ENCODE data around the gene FBXW12. TPM values are rescaled to one million over a fixed set of nuclear protein-coding genes. Genes with fewer than 3 reads are reported as not detected.

Gene FBXW12
- total RNA-seq, 1 experiment from 2014 or later, result 2.0 TPM

DNA sequence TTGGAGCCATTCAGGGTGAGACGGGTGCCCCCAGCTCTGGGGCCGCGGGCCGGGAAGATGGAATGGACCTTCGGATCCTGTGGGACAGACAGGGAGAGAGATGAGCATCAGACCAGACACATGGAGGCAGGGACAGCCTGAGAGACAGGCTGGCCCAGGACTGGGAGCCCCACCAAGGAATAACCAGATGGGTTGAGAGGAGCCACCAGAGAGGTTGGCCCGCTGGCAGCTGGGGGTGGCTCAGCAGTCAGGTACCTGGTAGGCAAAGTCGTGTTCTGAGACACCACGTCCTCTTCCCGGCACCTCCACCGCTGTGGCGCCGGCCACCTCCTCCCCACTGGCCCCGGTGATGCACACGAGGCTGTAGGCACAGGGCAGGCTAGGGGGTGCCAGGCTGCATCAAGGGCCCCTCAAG, 44.1 kb downstream of the FBXW12 start:
- ChIA-PET POLR2A (no interaction called here), CTCF (interaction anchor here (1.6 to 18.3 kb wide), 3 partner anchors 15 to 20 kb away, joined by 9 to 218 read pairs (median 14); no protein-coding TSS in a partner anchor)
- Mint-ChIP-seq H3K36me3 (peaks cover 47% of the 10 kb centered on the region), H3K27ac (no peak overlapping the region), H3K4me1 (no peaks in the 10 kb centered on the region), H3K27me3 (ENCODE audit: low read depth) (no peaks in the 10 kb centered on the region), H3K4me3 (no peak overlapping the region), H3K9me3 (no peaks in the 10 kb centered on the region)
- no peak for DNase-seq (ENCODE audit: low spot score)
- ATAC-seq, result no peak
- TF ChIP-seq, protein P1, sequence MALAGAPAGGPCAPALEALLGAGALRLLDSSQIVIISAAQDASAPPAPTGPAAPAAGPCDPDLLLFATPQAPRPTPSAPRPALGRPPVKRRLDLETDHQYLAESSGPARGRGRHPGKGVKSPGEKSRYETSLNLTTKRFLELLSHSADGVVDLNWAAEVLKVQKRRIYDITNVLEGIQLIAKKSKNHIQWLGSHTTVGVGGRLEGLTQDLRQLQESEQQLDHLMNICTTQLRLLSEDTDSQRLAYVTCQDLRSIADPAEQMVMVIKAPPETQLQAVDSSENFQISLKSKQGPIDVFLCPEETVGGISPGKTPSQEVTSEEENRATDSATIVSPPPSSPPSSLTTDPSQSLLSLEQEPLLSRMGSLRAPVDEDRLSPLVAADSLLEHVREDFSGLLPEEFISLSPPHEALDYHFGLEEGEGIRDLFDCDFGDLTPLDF (CRISPR knock-in tag; IDR thresholded peaks at IDR 0.05), result no peak
- TF ChIP-seq TEAD1 (CRISPR knock-in tag; IDR thresholded peaks at IDR 0.05), result no peak

DNA sequence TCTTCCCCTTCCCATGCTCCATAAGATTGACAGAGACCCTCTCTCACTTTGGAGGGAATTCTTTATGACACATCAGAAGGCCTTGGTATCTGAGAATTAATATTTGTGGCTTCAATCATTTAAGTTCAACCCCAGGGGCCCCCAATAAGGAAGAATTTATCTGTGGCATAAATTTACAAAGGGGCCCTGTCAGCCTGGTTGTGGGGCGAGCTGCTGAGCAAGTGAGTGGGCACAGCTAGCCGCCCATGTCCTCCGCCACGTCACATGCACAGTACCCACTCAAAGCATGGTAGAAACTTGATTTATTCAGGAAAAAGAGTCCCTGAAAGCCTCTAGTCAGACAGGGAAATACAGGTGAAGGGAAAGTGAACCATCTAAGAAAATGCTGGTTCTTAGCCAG, 44.5 kb downstream of the FBXW12 start:
- Mint-ChIP-seq H3K4me1 (no peaks in the 10 kb centered on the region), H3K9me3 (no peaks in the 10 kb centered on the region), H3K27ac (no peak overlapping the region), H3K4me3 (no peak overlapping the region), H3K27me3 (ENCODE audit: low read depth) (no peaks in the 10 kb centered on the region), H3K36me3 (peaks cover 44% of the 10 kb centered on the region)
- POLR2A ChIA-PET, result no interaction called here
- TF ChIP-seq ZNF317 (CRISPR knock-in tag; IDR thresholded peaks at IDR 0.05; ENCODE audit: borderline replicate concordance, low read depth), result no peak
- TF ChIP-seq, protein P2, sequence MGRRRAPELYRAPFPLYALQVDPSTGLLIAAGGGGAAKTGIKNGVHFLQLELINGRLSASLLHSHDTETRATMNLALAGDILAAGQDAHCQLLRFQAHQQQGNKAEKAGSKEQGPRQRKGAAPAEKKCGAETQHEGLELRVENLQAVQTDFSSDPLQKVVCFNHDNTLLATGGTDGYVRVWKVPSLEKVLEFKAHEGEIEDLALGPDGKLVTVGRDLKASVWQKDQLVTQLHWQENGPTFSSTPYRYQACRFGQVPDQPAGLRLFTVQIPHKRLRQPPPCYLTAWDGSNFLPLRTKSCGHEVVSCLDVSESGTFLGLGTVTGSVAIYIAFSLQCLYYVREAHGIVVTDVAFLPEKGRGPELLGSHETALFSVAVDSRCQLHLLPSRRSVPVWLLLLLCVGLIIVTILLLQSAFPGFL (CRISPR knock-in tag; IDR thresholded peaks at IDR 0.05; ENCODE audit: borderline replicate concordance), result no peak
- TF ChIP-seq GABPB1 (CRISPR knock-in tag; IDR thresholded peaks at IDR 0.05), result no peak
- TF ChIP-seq, protein P3, sequence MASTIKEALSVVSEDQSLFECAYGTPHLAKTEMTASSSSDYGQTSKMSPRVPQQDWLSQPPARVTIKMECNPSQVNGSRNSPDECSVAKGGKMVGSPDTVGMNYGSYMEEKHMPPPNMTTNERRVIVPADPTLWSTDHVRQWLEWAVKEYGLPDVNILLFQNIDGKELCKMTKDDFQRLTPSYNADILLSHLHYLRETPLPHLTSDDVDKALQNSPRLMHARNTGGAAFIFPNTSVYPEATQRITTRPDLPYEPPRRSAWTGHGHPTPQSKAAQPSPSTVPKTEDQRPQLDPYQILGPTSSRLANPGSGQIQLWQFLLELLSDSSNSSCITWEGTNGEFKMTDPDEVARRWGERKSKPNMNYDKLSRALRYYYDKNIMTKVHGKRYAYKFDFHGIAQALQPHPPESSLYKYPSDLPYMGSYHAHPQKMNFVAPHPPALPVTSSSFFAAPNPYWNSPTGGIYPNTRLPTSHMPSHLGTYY (CRISPR knock-in tag; IDR thresholded peaks at IDR 0.05), result no peak
- TF ChIP-seq ZNF396 (CRISPR knock-in tag; IDR thresholded peaks at IDR 0.05; ENCODE audit: borderline replicate concordance), result no peak
- TF ChIP-seq, protein P4, sequence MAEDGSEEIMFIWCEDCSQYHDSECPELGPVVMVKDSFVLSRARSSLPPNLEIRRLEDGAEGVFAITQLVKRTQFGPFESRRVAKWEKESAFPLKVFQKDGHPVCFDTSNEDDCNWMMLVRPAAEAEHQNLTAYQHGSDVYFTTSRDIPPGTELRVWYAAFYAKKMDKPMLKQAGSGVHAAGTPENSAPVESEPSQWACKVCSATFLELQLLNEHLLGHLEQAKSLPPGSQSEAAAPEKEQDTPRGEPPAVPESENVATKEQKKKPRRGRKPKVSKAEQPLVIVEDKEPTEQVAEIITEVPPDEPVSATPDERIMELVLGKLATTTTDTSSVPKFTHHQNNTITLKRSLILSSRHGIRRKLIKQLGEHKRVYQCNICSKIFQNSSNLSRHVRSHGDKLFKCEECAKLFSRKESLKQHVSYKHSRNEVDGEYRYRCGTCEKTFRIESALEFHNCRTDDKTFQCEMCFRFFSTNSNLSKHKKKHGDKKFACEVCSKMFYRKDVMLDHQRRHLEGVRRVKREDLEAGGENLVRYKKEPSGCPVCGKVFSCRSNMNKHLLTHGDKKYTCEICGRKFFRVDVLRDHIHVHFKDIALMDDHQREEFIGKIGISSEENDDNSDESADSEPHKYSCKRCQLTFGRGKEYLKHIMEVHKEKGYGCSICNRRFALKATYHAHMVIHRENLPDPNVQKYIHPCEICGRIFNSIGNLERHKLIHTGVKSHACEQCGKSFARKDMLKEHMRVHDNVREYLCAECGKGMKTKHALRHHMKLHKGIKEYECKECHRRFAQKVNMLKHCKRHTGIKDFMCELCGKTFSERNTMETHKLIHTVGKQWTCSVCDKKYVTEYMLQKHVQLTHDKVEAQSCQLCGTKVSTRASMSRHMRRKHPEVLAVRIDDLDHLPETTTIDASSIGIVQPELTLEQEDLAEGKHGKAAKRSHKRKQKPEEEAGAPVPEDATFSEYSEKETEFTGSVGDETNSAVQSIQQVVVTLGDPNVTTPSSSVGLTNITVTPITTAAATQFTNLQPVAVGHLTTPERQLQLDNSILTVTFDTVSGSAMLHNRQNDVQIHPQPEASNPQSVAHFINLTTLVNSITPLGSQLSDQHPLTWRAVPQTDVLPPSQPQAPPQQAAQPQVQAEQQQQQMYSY (CRISPR knock-in tag; IDR thresholded peaks at IDR 0.05), result no peak
- TF ChIP-seq CREB1 (CRISPR knock-in tag; IDR thresholded peaks at IDR 0.05), result no peak
- no peak for TF ChIP-seq ESRRA (CRISPR knock-in tag; IDR thresholded peaks at IDR 0.05; ENCODE audit: borderline replicate concordance)
- TF ChIP-seq NFYB (CRISPR knock-in tag; conservative IDR thresholded peaks at IDR 0.05; ENCODE audit: low read depth), result no peak
- ATAC-seq, result no peak
- CTCF ChIA-PET, result interaction anchor here (1.6 to 18.3 kb wide), 3 partner anchors 16 to 20 kb away, joined by 9 to 218 read pairs (median 14); no protein-coding TSS in a partner anchor
- DNase-seq (ENCODE audit: low spot score), result no peak

DNA sequence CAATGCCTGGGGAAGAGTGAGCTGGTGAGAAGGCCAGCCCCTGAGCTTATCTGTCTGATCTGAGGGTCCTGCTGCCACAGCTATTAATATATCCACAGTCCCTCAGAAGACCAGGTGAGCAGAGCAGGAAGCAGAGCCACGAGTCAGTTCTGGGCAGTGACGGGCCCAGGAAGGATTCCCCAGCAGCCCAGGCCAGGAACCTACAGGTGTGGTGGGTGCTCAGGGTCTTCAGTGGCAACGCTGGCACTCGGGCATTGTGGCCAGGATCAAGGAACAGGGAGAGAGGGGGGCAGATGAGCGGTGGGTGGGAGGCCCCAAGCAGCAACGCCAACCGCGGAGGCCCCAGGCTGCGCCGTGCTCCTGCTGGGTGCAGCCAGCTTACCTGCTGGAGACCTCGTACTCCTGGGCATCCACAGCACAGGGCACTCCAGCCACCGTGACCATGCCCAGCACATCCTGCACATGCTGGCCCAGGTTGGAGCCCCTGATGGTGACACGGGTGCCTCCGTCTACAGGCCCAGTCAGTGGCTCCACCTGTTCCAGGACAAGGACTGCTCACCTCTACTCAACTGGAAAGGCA, 45.6 kb downstream of the FBXW12 start:
- POLR2A ChIA-PET, result no interaction called here
- H3K27me3 Mint-ChIP-seq (ENCODE audit: low read depth), result no peaks in the 10 kb centered on the region
- no peaks in the 10 kb centered on the region for H3K9me3 Mint-ChIP-seq
- CTCF ChIA-PET, result interaction anchor here (1.3 to 18.3 kb wide), 3 partner anchors 9 to 19 kb away, joined by 3 to 218 read pairs (median 4); no protein-coding TSS in a partner anchor
- DNase-seq (ENCODE audit: low spot score) (no peak), ATAC-seq (no peak)
- peaks cover 35% of the 10 kb centered on the region for H3K36me3 Mint-ChIP-seq
- H3K4me1 Mint-ChIP-seq, result no peaks in the 10 kb centered on the region
- no peak overlapping the region for H3K27ac Mint-ChIP-seq
- H3K4me3 Mint-ChIP-seq, result no peak overlapping the region
- TF ChIP-seq FOXP1 (CRISPR knock-in tag; IDR thresholded peaks at IDR 0.05; ENCODE audit: borderline replicate concordance), result no peak
- TF ChIP-seq, protein P5, sequence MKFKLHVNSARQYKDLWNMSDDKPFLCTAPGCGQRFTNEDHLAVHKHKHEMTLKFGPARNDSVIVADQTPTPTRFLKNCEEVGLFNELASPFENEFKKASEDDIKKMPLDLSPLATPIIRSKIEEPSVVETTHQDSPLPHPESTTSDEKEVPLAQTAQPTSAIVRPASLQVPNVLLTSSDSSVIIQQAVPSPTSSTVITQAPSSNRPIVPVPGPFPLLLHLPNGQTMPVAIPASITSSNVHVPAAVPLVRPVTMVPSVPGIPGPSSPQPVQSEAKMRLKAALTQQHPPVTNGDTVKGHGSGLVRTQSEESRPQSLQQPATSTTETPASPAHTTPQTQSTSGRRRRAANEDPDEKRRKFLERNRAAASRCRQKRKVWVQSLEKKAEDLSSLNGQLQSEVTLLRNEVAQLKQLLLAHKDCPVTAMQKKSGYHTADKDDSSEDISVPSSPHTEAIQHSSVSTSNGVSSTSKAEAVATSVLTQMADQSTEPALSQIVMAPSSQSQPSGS (CRISPR knock-in tag; IDR thresholded peaks at IDR 0.05; ENCODE audit: borderline replicate concordance, low read depth), result no peak
- TF ChIP-seq, protein P6, sequence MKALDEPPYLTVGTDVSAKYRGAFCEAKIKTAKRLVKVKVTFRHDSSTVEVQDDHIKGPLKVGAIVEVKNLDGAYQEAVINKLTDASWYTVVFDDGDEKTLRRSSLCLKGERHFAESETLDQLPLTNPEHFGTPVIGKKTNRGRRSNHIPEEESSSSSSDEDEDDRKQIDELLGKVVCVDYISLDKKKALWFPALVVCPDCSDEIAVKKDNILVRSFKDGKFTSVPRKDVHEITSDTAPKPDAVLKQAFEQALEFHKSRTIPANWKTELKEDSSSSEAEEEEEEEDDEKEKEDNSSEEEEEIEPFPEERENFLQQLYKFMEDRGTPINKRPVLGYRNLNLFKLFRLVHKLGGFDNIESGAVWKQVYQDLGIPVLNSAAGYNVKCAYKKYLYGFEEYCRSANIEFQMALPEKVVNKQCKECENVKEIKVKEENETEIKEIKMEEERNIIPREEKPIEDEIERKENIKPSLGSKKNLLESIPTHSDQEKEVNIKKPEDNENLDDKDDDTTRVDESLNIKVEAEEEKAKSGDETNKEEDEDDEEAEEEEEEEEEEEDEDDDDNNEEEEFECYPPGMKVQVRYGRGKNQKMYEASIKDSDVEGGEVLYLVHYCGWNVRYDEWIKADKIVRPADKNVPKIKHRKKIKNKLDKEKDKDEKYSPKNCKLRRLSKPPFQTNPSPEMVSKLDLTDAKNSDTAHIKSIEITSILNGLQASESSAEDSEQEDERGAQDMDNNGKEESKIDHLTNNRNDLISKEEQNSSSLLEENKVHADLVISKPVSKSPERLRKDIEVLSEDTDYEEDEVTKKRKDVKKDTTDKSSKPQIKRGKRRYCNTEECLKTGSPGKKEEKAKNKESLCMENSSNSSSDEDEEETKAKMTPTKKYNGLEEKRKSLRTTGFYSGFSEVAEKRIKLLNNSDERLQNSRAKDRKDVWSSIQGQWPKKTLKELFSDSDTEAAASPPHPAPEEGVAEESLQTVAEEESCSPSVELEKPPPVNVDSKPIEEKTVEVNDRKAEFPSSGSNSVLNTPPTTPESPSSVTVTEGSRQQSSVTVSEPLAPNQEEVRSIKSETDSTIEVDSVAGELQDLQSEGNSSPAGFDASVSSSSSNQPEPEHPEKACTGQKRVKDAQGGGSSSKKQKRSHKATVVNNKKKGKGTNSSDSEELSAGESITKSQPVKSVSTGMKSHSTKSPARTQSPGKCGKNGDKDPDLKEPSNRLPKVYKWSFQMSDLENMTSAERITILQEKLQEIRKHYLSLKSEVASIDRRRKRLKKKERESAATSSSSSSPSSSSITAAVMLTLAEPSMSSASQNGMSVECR (CRISPR knock-in tag; IDR thresholded peaks at IDR 0.05; ENCODE audit: borderline replicate concordance), result no peak
